HG03196 (cell line): ENCODE data around the gene ITGBL1.

Experiments used
- ATAC-seq: cut with Tn5 transposase; IDR thresholded peaks from one replicate; pipeline ENCODE4 v1.9.1; 2021; ENCODE audit not compliant: unreplicated experiment

The ITGBL1 gene

GRCh38 chr13:101452519-101453485 is at the start of gene ITGBL1:
Gene ITGBL1 (plus strand): TSS chr13:101452675. CDS start chr13:101452834, 159 bp downstream.
- no peak for ATAC-seq

GRCh38 chr13:101406791-101407190 is 45.7 kb upstream of the ITGBL1 start:
- ATAC-seq, result no peak

GRCh38 chr13:101408154-101408553 is 44.3 kb upstream of the ITGBL1 start:
- ATAC-seq, result no peak

GRCh38 chr13:101408992-101409656 is 43.4 kb upstream of the ITGBL1 start:
- ATAC-seq, result no peak

- no peak for ATAC-seq
Measured at GRCh38 chr13:101412076-101412475, 40.4 kb upstream of the ITGBL1 start.

DNA sequence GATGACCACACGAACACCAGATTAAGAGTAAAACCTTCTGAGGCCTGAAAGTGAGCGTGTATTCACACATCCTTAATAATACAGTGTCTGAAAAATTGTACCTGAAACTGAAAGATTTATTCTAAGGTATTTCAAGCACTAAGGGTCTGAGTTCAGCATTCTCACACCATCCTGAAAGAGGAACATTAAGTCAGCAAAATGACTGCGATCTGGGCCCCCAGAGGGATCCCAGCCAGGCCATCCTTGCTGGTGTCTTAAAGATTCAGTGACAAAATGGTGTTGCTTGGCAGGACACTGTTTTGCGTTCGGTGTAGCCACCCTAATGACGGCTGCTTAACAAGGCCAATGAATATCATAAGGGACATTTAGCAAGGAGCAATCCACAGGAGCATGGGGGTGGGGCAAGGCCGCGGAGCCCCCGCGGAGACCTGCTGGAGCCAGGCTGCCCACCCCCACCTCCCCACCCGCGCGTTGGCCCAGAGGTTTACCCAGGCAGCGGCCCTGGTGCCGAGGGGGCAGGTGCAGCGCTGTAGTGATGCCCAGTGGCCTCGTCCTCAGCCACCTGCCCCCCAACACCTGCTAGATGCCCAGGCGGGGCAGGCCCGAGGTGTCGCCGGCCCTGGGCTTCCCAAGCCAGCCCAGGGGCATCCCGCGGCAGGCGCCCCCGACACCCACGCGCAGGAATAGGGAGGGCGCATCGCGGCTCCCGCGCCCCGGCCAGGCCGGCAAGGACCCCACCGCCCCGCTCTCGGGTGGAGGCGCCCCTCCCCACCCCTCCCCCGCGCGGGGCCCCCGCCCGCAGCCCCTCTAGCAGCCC is 36.9 kb upstream of the ITGBL1 start:
- ATAC-seq, result no peak

GRCh38 chr13:101416181-101417042 is 36.1 kb upstream of the ITGBL1 start, which contains the start of gene NALCN:
Gene NALCN (minus strand): TSS chr13:101416508. CDS start chr13:101399126, 17,382 bp downstream.
- ATAC-seq, result no peak

- no peak for ATAC-seq
Measured at GRCh38 chr13:101417043-101417406, 35.5 kb upstream of the ITGBL1 start.

DNA sequence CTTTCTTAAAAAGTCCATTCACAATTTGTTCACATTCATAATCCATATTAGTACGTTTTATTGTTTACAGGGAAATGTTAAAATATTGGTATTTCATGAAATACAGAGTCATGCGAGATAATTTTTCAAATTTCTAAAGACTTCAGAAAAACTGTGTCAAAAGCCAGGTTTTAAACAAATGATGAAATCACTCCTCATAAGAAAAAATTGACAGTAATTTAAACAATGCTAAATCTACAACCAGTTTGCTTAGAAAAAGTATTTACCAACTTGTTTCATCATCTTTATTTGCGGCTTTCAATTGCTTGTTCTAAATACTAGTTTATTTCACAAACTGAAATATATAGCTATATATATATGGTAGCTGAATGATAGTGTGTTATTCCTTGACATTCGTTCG is 35.0 kb upstream of the ITGBL1 start:
- ATAC-seq, result no peak

DNA sequence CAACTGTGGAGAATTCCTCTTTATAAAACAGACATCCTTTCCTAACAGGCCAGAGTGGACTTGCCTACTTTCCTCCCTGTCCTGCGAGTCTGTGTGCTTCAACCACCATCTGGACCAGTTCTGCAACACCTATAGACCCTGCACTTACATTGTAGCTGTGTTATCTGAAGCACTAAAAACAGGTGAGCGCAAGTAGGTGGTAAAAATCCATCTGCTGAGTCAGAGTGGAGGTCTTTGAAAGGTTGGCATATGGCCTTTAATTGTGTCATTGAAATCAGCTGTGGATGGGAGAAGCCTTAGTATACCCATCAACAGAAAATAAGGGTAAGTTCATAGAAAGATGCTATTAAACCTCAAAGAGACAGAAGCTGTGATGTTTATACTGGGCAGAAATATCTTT is 28.6 kb upstream of the ITGBL1 start:
- ATAC-seq, result no peak

GRCh38 chr13:101424381-101425155 is 27.9 kb upstream of the ITGBL1 start:
- no peak for ATAC-seq

- ATAC-seq, result no peak
Measured at GRCh38 chr13:101425156-101425471, 27.4 kb upstream of the ITGBL1 start.

- ATAC-seq, result no peak
Measured at GRCh38 chr13:101425623-101426022, 26.9 kb upstream of the ITGBL1 start.

DNA sequence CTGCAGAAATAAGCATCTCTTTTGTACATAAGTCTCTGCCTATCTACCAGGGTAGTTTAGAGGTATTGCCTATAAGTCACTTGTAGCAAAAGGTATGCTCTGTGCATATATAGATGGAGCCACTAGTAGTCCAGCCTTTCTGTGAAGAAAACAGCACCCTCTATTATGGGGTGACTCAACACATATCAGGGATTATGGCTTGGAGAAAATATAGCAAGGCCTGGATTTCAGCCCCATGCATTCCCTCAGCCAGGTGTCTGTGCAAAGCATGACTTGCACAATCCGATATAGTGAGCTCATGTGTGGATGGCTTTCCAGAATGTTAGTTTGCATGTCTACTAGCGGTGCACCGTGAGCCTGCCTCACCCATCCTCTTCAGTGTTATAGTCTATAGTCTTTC is 22.7 kb upstream of the ITGBL1 start:
- ATAC-seq, result no peak

DNA sequence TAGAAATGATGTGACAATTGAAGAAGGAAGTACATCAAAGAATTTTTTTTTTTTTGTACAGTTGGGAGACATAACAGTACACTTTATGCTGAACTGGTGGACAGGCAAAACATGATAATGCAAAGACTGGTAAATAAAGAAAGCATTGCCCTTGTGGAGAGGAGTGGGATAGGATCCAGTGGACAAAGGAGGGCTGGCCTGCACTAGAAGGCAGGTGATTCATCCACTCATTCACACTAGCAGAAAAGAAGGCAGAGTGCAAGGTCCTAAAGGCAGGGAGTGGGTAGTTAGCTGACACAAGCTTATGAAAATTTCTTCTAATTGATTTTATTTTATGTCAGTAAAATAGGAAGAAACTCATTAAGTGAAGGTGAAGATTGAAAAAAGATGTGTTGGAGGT is 18.6 kb upstream of the ITGBL1 start:
- no peak for ATAC-seq

DNA sequence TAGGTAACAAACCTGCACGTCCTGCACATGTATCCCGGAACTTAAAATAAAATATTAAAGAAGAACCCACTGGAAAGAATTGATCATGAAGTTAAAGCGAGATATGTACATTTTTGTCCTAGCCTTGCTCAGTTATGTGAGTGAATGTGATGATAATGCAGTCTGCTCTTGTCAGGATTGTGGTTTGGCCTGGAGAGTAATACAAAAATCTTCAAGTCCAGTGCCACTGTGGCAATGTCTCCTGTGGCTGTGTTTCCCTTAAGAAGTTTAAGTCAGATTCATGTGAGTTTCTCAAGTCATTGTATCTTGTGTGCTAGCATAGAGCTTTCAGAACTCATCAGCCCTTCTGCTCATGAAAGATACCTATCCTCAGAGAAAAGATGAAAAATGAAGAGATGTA is 18.0 kb upstream of the ITGBL1 start:
- no peak for ATAC-seq

DNA sequence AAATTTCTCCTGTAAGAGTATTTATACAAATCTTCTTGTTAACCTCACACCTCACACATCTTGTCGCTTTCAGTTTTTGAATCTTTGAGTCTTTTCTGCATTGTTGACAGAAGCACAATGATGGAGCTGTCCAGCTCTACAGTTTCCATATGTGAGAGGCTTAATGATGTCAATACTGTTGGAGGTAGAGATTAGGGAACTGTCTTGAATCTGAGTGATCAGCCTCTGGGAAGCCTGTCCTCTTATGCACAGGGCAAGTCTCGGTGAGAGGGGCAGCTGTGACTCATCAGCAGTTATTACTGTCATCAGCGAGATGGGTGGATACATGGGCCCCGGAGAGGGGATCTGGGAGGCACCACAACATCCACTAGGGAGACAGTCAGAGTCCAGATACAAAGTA is 4.6 kb upstream of the ITGBL1 start:
- ATAC-seq, result no peak

DNA sequence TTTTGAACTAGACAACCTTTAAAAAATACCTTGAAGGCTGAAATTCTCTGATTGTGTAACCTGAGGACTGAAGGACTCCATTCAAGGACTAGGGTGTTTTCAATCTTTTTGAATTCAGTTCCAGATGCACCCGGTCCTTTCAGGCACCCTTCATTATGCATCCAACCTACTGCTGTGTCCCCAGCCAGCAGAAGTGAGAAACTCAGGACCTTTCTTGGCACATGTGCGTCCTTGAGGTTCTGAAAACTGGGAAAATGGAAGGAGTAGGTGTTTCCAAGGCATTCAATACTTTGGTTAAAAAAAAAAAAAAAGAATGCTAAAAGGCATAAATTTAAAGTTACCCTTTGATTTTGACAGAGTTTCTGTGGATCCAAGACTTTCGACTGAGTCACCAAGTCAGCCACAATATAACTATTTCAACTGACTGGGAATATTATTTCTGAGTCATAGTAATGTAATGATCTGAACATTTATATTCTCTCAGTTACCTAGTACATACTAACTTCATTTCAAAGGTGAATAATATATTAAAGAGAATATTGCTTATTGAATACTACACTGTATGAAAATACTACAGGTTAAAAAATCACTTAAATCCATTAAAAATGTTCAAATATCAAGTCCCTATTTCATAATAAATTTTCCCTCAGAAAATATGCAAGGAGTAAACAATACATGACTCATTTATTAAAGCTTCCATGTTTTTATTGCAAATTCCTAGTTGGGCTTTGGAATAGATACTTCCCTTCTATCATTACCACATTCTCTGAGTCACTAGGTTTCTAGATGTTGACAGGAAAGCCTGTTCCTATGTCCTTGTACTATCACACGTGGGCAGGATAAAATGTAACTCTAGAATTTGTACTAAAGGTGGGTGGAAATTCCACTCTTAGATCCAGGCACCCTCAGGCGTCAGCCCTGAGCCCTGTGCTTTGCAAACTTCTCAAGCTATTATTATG is 2.4 kb upstream of the ITGBL1 start:
- ATAC-seq, result no peak

DNA sequence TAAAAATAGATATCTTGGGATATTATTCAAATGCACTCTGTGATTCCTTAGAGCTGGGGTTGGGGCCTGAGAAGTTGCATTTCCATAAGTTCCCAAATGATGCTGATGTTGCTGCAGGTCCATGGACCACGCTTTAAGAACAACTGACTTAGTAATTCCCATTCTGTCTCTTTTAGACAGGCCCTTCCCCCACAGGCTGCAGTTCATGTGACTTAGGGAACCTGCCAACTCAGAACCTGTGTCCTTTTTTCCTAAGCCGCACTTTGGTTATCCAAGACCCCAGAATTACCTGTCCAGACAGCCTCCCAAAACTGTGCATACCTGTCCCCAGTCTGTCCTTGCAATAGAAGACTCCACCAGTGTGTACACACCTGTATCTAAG is 1.7 kb upstream of the ITGBL1 start:
- ATAC-seq, result no peak
